ENCODE results near the gene DEGS1. TPM values are rescaled to one million over a fixed set of nuclear protein-coding genes. Genes with fewer than 3 reads are reported as not detected.

The DEGS1 gene
- total RNA-seq, 1 donor from 2014 or later = 72.0 TPM

GRCh38 chr1:224238756-224239155 lies 55.7 kb downstream of the DEGS1 start:
- Histone ChIP-seq H3K27me3 (ENCODE audit: low read depth) (no peaks in the 10 kb centered on the region), H3K4me3 (no peak overlapping the region), H3K27ac (no peak overlapping the region), H3K4me1 (peaks cover 12% of the 10 kb centered on the region), H3K9me3 (no peaks in the 10 kb centered on the region), H3K36me3 (peaks cover 18% of the 10 kb centered on the region)
- no peak for DNase-seq
- intact Hi-C loops (cut with DNase I) = no loop called here
- ATAC-seq = no peak
- no peak for TF ChIP-seq CTCF (IDR thresholded peaks at IDR 0.05)

Other genes starting within 250 kb of the DEGS1 start
- gene FBXO28, start 69.1 kb upstream of the DEGS1 start, total RNA-seq = 32.0 TPM
- gene NVL, start 146.9 kb downstream of the DEGS1 start, total RNA-seq = 30.4 TPM
- gene CNIH4, start 173.6 kb downstream of the DEGS1 start, total RNA-seq = 77.4 TPM

Measured in lower lobe of right lung (tissue), 2 donors.